Calu3 (cell line): ENCODE data around the gene SLC38A7. TPM values are rescaled to one million over a fixed set of nuclear protein-coding genes. Genes with fewer than 3 reads are reported as not detected.
A peak's percentile ranks its signal among the peaks of the same experiment; 100 is the strongest.

Experiments used
- BruUV-seq: library from RNA; stranded (reverse); fragments of 400-500 nt; replicated peaks from 2 replicates; lab custom pipeline; 2021; lab: Mats Ljungman, UMichigan
- CTCF ChIA-PET: fragments of 300-600 bp; sonication (Branson Sonifier 250); formaldehyde crosslinking; loops from one replicate; lab custom pipeline; 2022; ENCODE audit warnings: antibody characterized with exemption; lab: Charles Lee
- DNase-seq: peaks from one replicate; pipeline ENCODE4 v3.0.0; 2022
- H3K27ac Mint-ChIP-seq: one replicate; pipeline ENCODE4 v1.8.0; 2022; ENCODE audit warnings: mixed read lengths; ENCODE audit not compliant: unreplicated experiment
- H3K27me3 Mint-ChIP-seq: one replicate; pipeline ENCODE4 v1.8.0; 2022; ENCODE audit warnings: mixed read lengths; ENCODE audit not compliant: unreplicated experiment
- H3K36me3 Mint-ChIP-seq: one replicate; pipeline ENCODE4 v1.8.0; 2022; ENCODE audit warnings: mild to moderate bottlenecking, moderate library complexity, mixed read lengths; ENCODE audit not compliant: insufficient read depth, unreplicated experiment
- H3K4me1 Mint-ChIP-seq: one replicate; pipeline ENCODE4 v1.8.0; 2022; ENCODE audit warnings: mild to moderate bottlenecking, low read depth, mixed read lengths; ENCODE audit not compliant: unreplicated experiment
- H3K4me3 Mint-ChIP-seq: one replicate; pipeline ENCODE4 v1.8.0; 2022; ENCODE audit warnings: mild to moderate bottlenecking, low read depth, moderate library complexity, mixed read lengths; ENCODE audit not compliant: unreplicated experiment
- H3K9me3 Mint-ChIP-seq: one replicate; pipeline ENCODE4 v1.8.0; 2022; ENCODE audit warnings: low read depth, mixed read lengths; ENCODE audit not compliant: unreplicated experiment
- intact Hi-C: fragments of 100-400 bp; cut with micrococcal nuclease; formaldehyde crosslinking; loops from one replicate; pipeline ENCODE4 v1.10.0; 2022; ENCODE audit not compliant: unreplicated experiment
- total RNA-seq: library from RNA; stranded (reverse); gene quantifications from 2 replicates; pipeline ENCODE4 v1.2.3, GENCODE V29; 2022
- TF ChIP-seq, protein P1 (sequence below): fragments of 200-600 bp; IDR thresholded peaks from one replicate; pipeline ENCODE4 v1.8.0; 2022; ENCODE audit warnings: antibody characterized with exemption; ENCODE audit not compliant: unreplicated experiment

The SLC38A7 gene
- total RNA-seq, 1 experiment from 2014 or later, result 23.3 TPM

DNA sequence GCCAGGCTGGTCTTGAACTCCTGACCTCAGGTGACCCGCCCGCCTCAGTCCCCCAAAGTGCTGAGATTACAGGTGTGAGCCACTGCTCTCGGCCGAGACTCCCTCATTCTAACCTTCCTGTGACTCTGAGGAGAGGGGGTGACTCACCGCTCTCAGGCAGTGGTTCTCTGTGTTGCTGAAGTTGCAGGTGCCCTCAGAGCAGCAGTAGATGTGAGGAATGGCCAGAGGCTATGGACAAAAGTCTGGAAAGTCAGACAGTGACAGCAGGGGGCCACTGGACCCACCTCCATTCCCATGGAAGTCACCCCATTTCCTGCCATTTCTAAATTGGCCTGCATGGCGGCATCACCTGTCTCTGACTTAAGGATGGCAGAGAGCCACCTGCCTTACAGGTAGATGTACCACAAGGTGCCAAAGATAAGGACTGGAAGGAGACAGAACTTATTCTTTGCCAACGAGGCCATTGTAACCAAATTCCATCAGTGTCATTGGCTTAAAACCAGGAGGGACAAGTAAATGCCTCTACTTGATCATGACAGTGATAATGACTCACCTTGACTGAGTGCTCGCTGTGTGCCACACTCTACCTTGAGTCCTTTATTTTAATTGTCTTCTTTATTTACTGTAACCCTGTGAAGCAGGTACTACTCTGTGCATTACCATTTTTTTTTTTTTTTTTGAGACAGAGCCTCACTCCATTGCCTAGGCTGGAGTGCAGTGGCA, 39.6 kb downstream of the SLC38A7 start:
- no peaks in the 10 kb centered on the region for H3K27me3 Mint-ChIP-seq
- no peaks in the 10 kb centered on the region for H3K36me3 Mint-ChIP-seq
- intact Hi-C loops, result loop anchor here (5.0 kb wide), 1 partner anchor 148 kb away; no protein-coding TSS in a partner anchor
- H3K4me3 Mint-ChIP-seq, result no peak overlapping the region
- BruUV-seq, result no TSS peak
- H3K27ac Mint-ChIP-seq, result no peak overlapping the region
- TF ChIP-seq, protein P1, sequence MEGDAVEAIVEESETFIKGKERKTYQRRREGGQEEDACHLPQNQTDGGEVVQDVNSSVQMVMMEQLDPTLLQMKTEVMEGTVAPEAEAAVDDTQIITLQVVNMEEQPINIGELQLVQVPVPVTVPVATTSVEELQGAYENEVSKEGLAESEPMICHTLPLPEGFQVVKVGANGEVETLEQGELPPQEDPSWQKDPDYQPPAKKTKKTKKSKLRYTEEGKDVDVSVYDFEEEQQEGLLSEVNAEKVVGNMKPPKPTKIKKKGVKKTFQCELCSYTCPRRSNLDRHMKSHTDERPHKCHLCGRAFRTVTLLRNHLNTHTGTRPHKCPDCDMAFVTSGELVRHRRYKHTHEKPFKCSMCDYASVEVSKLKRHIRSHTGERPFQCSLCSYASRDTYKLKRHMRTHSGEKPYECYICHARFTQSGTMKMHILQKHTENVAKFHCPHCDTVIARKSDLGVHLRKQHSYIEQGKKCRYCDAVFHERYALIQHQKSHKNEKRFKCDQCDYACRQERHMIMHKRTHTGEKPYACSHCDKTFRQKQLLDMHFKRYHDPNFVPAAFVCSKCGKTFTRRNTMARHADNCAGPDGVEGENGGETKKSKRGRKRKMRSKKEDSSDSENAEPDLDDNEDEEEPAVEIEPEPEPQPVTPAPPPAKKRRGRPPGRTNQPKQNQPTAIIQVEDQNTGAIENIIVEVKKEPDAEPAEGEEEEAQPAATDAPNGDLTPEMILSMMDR, result no peak
- CTCF ChIA-PET, result interaction anchor here (0.7 kb wide), 1 partner anchor 15 kb away, joined by 4 read pairs; the partner anchor contains the start of gene CNOT1
- peak; percentile 43 for DNase-seq
- no peaks in the 10 kb centered on the region for H3K4me1 Mint-ChIP-seq
- no peaks in the 10 kb centered on the region for H3K9me3 Mint-ChIP-seq

DNA sequence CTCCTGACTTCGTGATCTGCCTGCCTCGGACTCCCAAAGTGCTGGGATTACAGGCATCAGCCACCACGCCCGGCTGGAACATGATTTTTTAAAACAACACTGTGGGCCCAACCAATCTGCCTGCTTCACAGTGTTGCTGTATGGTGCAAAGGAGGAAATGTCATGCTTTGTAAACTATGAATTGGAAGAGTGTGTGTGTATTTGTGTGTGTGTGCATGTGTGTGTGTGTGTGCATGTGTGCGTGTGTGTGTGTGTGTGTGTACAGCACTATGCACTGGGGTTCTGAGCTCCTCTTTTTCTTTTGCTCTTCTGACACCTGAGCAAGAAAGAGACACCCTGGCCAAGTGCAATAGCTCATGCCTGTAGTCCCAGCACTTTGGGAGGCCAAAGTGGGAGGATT, 40.5 kb downstream of the SLC38A7 start:
- Mint-ChIP-seq H3K36me3 (no peaks in the 10 kb centered on the region), H3K27me3 (no peaks in the 10 kb centered on the region), H3K4me1 (no peaks in the 10 kb centered on the region), H3K4me3 (no peak overlapping the region), H3K27ac (no peak overlapping the region), H3K9me3 (no peaks in the 10 kb centered on the region)
- intact Hi-C loops, result no loop called here
- CTCF ChIA-PET, result interaction anchor here (0.6 kb wide), 1 partner anchor 148 kb away, joined by 4 read pairs; no protein-coding TSS in a partner anchor
- DNase-seq, result no peak
- no TSS peak for BruUV-seq
- TF ChIP-seq, protein P1, result no peak

DNA sequence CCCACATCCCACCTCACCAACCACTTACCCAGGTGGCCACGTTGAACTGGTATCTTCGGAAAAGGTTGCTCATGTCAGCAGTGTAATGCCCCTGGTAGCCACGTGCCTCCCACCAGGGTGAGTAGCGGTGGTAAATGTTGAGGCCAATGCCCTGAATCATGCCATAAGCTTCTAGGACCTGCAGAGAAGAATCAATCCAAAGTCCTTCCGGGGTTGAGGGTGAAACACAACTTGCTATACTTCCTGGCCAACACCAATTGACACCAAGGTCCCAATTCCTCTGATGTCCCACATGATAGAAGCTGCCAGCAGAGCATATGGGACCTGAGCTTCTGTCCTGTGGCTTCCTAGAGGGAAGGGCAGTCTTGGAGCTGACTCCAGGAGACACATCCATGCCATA, 43.6 kb downstream of the SLC38A7 start:
- no peak overlapping the region for H3K27ac Mint-ChIP-seq
- H3K4me3 Mint-ChIP-seq, result no peak overlapping the region
- no TSS peak for BruUV-seq
- H3K27me3 Mint-ChIP-seq, result no peaks in the 10 kb centered on the region
- intact Hi-C loops, result no loop called here
- no peak for DNase-seq
- CTCF ChIA-PET, result no interaction called here
- peaks cover 13% of the 10 kb centered on the region for H3K4me1 Mint-ChIP-seq
- no peaks in the 10 kb centered on the region for H3K9me3 Mint-ChIP-seq
- H3K36me3 Mint-ChIP-seq, result no peaks in the 10 kb centered on the region
- TF ChIP-seq, protein P1, result no peak

DNA sequence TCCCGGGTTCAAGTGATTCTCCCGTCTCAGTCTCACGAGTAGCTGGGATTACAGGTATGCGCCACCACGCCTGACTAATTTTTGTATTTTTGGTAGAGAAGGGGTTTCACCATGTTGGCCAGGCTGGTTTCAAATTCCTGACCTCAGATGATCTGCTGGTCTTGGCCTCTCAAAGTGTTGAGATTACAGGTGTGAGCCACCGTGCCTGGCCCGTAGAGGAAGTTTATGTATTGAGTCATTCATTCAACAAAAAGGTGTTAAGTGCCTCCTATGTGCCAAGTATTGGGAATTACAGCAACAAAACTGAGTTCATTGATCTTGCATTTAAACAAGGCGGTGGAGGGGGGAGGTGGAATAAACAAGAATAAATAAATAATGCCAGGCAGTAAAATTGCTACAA, 44.7 kb downstream of the SLC38A7 start:
- Mint-ChIP-seq H3K27ac (no peak overlapping the region), H3K36me3 (no peaks in the 10 kb centered on the region), H3K4me1 (peaks cover 13% of the 10 kb centered on the region), H3K9me3 (no peaks in the 10 kb centered on the region), H3K27me3 (no peaks in the 10 kb centered on the region), H3K4me3 (no peak overlapping the region)
- no TSS peak for BruUV-seq
- no peak for DNase-seq
- TF ChIP-seq, protein P1, result no peak
- intact Hi-C loops, result loop anchor here (10.0 kb wide), 1 partner anchor 305 kb away; no protein-coding TSS in a partner anchor
- CTCF ChIA-PET, result interaction anchor here (0.7 to 0.8 kb wide), 2 partner anchors 21 to 553 kb away, joined by 3 to 7 read pairs; no protein-coding TSS in a partner anchor
